ENCODE data around the gene HSF5.
A peak's percentile ranks its signal among the peaks of the same experiment; 100 is the strongest.

The HSF5 gene

GRCh38 chr17:58487589-58488427, at the start of gene HSF5:
TSS of gene HSF5 (minus strand) at chr17:58488408. CDS start at chr17:58488274, 134 bp downstream.
- DNase-seq, result no peak

GRCh38 chr17:58537266-58537665, 49.1 kb upstream of the HSF5 start:
- no peak for DNase-seq

- no peak for DNase-seq
Measured at GRCh38 chr17:58536542-58536941, 48.3 kb upstream of the HSF5 start.

- DNase-seq, result no peak
Measured at GRCh38 chr17:58535431-58535830, 47.2 kb upstream of the HSF5 start.

- no peak for DNase-seq
Measured at GRCh38 chr17:58534901-58535421, 46.8 kb upstream of the HSF5 start.

GRCh38 chr17:58534331-58534730, 46.1 kb upstream of the HSF5 start:
- DNase-seq, result no peak

- DNase-seq, result no peak
Measured at GRCh38 chr17:58533616-58534188, 45.5 kb upstream of the HSF5 start.

GRCh38 chr17:58532555-58532951, 44.3 kb upstream of the HSF5 start:
- no peak for DNase-seq

GRCh38 chr17:58531661-58532554, 43.7 kb upstream of the HSF5 start:
- peak in 1 of 2 experiments; percentile 16 for DNase-seq

GRCh38 chr17:58531122-58531521, 42.9 kb upstream of the HSF5 start:
- no peak for DNase-seq

GRCh38 chr17:58530655-58531054, 42.4 kb upstream of the HSF5 start:
- DNase-seq, result no peak

- DNase-seq, result no peak
Measured at GRCh38 chr17:58529275-58529674, 41.1 kb upstream of the HSF5 start.

GRCh38 chr17:58528443-58528842, 40.2 kb upstream of the HSF5 start:
- no peak for DNase-seq

- no peak for DNase-seq
Measured at GRCh38 chr17:58527949-58528348, 39.7 kb upstream of the HSF5 start.

GRCh38 chr17:58527306-58527705, 39.1 kb upstream of the HSF5 start:
- no peak for DNase-seq

GRCh38 chr17:58525239-58525638, 37.0 kb upstream of the HSF5 start:
- no peak for DNase-seq

GRCh38 chr17:58521680-58522079, 33.5 kb upstream of the HSF5 start:
- no peak for DNase-seq

- DNase-seq, result peak in 1 of 2 experiments; percentile 11
Measured at GRCh38 chr17:58520843-58521430, 32.7 kb upstream of the HSF5 start.

- peak; percentile 99 for DNase-seq
Measured at GRCh38 chr17:58517928-58518609, 29.9 kb upstream of the HSF5 start.

- no peak for DNase-seq
Measured at GRCh38 chr17:58517378-58517927, 29.2 kb upstream of the HSF5 start.

GRCh38 chr17:58516644-58517377, 28.6 kb upstream of the HSF5 start:
- no peak for DNase-seq
